Keratinocyte (primary cell): ENCODE data around the gene NKX1-2.

ENCODE experiments used
- EZH2 ChIP-seq: IDR thresholded peaks from one replicate; pipeline ENCODE4 v1.6.1; 2012; ENCODE audit warnings: inconsistent platforms, mild to moderate bottlenecking, low read length, moderate library complexity
- TF ChIP-seq, protein P1 (sequence below), 3 experiments: IDR thresholded peaks in 1 of 3; conservative IDR thresholded peaks in 1 of 3; optimal IDR thresholded peaks in 1 of 3; 2 replicates in 2 of 3; 3 replicates in 1 of 3; pipeline versions ENCODE3 to v1.5.1; 2011; ENCODE audit warnings: low read length in 3 of 3, mild to moderate bottlenecking in 3 of 3, moderate library complexity in 2 of 3, control low read depth in 1 of 3, inconsistent platforms in 1 of 3; ENCODE audit not compliant: insufficient read depth in 2 of 3; ENCODE audit errors: extremely low read depth in 1 of 3

DNA sequence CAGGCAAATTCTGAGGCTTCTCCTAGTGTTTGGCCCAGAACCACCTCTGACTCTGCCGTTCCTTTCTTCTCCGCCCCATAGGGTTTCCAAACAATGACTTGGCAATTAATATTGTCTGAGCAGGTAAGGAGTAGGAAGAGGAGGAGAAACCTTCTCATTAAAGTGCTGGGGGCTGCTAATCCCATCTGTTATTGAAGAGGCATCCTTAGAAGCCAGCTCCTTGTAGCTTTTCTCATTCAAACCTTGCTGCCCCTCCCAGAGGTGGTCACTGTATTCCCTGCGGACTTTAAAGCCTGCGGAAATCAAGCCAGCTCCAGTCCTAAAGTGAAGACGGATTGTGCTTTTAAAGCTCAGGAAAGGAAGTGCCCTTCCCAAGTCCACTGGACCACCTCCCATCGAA is 1.4 kb upstream of the NKX1-2 start:
- TF ChIP-seq, protein P1, sequence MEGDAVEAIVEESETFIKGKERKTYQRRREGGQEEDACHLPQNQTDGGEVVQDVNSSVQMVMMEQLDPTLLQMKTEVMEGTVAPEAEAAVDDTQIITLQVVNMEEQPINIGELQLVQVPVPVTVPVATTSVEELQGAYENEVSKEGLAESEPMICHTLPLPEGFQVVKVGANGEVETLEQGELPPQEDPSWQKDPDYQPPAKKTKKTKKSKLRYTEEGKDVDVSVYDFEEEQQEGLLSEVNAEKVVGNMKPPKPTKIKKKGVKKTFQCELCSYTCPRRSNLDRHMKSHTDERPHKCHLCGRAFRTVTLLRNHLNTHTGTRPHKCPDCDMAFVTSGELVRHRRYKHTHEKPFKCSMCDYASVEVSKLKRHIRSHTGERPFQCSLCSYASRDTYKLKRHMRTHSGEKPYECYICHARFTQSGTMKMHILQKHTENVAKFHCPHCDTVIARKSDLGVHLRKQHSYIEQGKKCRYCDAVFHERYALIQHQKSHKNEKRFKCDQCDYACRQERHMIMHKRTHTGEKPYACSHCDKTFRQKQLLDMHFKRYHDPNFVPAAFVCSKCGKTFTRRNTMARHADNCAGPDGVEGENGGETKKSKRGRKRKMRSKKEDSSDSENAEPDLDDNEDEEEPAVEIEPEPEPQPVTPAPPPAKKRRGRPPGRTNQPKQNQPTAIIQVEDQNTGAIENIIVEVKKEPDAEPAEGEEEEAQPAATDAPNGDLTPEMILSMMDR (optimal IDR thresholded peaks at IDR 0.05 in 1 of 3, IDR thresholded peaks at IDR 0.05 in 1 of 3, conservative IDR thresholded peaks at IDR 0.05 in 1 of 3; ENCODE audit: extremely low read depth in 1 of 3, insufficient read depth in 2 of 3, low read length in 3 of 3) = no peak
- TF ChIP-seq EZH2 = no peak
